ENCODE measurements around the gene SAMM50.

SAMM50 gene

GRCh38 chr22:43969021-43969878, 14.0 kb downstream of the SAMM50 start:
- FAIRE-seq (no peak), DNase-seq (ENCODE audit: insufficient read length) (no peak)
- no peak for TF ChIP-seq POLR2AphosphoS5 (IDR thresholded peaks at IDR 0.05; ENCODE audit: low read depth, low read length)
- TF ChIP-seq POLR2A (IDR thresholded peaks at IDR 0.05; ENCODE audit: low read depth, low read length) = no peak
- TF ChIP-seq TAF1 (IDR thresholded peaks at IDR 0.05; ENCODE audit: borderline replicate concordance, low read depth, low read length) = no peak

- DNase-seq (ENCODE audit: insufficient read length) (no peak), FAIRE-seq (no peak)
- TF ChIP-seq TAF1 (IDR thresholded peaks at IDR 0.05; ENCODE audit: borderline replicate concordance, low read depth, low read length) (no peak), POLR2AphosphoS5 (IDR thresholded peaks at IDR 0.05; ENCODE audit: low read depth, low read length) (no peak), POLR2A (IDR thresholded peaks at IDR 0.05; ENCODE audit: low read depth, low read length) (no peak)
Observed at GRCh38 chr22:43969989-43970755, 14.9 kb downstream of the SAMM50 start.

DNA sequence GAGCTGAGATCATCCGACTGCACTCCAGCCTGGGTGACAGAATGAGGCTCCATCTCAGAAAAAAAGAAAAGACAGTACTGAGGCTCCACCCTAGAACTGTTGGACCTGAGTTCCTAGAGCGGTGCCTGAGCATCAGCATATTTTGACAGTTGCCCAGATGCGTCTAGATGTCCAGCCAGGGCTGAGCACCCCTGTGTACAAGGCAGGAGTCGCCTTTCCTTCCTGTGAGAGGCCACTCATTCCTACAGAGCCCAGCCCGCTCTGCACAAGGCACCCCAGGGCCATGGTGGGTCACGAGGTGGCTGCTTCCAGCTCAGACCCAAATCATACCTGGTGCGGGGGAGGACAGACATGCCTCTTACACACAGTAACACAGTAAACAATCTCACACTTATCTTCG, 15.9 kb downstream of the SAMM50 start:
- FAIRE-seq (no peak), DNase-seq (ENCODE audit: insufficient read length) (no peak)
- TF ChIP-seq TAF1 (IDR thresholded peaks at IDR 0.05; ENCODE audit: borderline replicate concordance, low read depth, low read length) (no peak), POLR2A (IDR thresholded peaks at IDR 0.05; ENCODE audit: low read depth, low read length) (no peak), POLR2AphosphoS5 (IDR thresholded peaks at IDR 0.05; ENCODE audit: low read depth, low read length) (no peak)

DNA sequence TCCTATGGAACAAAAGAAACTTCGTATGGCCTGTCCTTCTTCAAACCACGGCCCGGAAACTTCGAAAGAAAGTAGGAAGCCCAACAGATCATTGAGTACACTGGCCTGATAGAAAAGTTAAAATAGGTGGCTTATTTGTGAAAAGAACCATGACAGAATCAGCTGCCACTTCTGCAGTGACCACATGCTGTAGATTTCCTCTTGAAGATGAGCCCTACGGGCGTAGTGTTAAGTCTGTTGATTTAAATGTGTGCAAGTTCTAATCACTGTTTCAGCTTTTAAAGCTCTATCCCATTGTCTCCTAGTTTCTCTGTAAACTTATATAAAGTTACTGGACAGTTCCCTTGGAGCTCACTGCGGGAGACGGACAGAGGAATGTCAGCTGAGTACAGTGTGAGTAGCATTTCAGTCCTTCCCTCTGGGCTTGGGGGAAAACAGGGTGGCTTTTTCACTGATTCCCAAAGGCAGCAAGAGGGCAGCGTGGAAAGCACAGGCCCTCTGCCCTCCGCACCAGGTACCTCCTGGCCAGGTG, 17.8 kb downstream of the SAMM50 start:
- FAIRE-seq = no peak
- TF ChIP-seq TAF1 (IDR thresholded peaks at IDR 0.05; ENCODE audit: borderline replicate concordance, low read depth, low read length) (no peak), POLR2A (IDR thresholded peaks at IDR 0.05; ENCODE audit: low read depth, low read length) (no peak), POLR2AphosphoS5 (IDR thresholded peaks at IDR 0.05; ENCODE audit: low read depth, low read length) (no peak)
- DNase-seq (ENCODE audit: insufficient read length) = no peak

DNA sequence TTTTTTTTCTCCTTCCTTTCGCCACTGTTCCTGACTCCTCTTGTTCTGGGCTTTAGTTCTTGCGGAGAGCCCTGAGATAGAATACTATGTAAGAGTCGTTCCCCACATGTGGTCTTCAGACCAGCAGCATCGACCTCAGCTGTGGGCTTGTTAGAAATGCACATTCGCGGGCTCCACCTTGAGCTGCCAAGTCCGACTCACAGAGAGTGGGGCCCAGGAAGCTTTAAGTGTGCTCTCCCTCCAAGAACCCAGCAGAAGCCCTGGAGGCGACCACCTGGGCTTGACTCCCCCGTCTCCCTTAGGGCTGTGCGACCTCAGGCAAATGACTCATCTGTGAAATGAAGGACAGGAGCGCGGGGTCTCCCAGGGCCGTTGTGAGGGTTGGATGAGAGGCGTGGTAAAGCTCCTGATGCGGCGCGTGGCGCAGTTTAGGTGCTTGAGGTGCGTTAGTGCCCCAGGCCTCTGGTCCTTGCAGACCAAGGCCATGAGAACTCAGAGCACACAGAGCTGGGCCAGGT, 18.8 kb downstream of the SAMM50 start:
- no peak for TF ChIP-seq POLR2AphosphoS5 (IDR thresholded peaks at IDR 0.05; ENCODE audit: low read depth, low read length)
- no peak for TF ChIP-seq POLR2A (IDR thresholded peaks at IDR 0.05; ENCODE audit: low read depth, low read length)
- TF ChIP-seq TAF1 (IDR thresholded peaks at IDR 0.05; ENCODE audit: borderline replicate concordance, low read depth, low read length) = no peak
- FAIRE-seq (no peak), DNase-seq (ENCODE audit: insufficient read length) (no peak)

DNA sequence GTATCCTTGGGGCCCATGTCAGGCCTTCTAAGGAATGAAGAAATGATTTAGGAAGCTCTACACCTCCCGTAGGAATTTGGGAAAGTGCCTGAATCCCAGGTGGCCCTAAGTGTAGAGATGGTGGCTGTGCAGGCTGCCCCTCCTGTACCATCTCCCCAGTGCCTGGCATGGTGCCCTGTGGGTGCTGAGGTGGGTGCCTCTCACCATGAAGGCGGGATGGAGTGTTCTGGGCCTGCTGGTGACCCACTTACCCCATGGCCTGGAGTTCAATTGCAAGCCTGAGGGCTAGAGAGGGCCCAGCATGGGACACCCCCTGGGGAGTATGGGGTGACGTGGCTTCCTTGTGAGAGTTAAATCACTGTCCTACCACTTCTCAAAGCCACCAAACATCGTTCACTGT, 19.8 kb downstream of the SAMM50 start:
- DNase-seq (ENCODE audit: insufficient read length) (no peak), FAIRE-seq (no peak)
- TF ChIP-seq POLR2A (IDR thresholded peaks at IDR 0.05; ENCODE audit: low read depth, low read length) (no peak), POLR2AphosphoS5 (IDR thresholded peaks at IDR 0.05; ENCODE audit: low read depth, low read length) (no peak), TAF1 (IDR thresholded peaks at IDR 0.05; ENCODE audit: borderline replicate concordance, low read depth, low read length) (no peak)

GRCh38 chr22:43976861-43977795, 21.9 kb downstream of the SAMM50 start:
- TF ChIP-seq TAF1 (IDR thresholded peaks at IDR 0.05; ENCODE audit: borderline replicate concordance, low read depth, low read length) (no peak), POLR2A (IDR thresholded peaks at IDR 0.05; ENCODE audit: low read depth, low read length) (no peak), POLR2AphosphoS5 (IDR thresholded peaks at IDR 0.05; ENCODE audit: low read depth, low read length) (no peak)
- FAIRE-seq = no peak
- DNase-seq (ENCODE audit: insufficient read length) = no peak

DNA sequence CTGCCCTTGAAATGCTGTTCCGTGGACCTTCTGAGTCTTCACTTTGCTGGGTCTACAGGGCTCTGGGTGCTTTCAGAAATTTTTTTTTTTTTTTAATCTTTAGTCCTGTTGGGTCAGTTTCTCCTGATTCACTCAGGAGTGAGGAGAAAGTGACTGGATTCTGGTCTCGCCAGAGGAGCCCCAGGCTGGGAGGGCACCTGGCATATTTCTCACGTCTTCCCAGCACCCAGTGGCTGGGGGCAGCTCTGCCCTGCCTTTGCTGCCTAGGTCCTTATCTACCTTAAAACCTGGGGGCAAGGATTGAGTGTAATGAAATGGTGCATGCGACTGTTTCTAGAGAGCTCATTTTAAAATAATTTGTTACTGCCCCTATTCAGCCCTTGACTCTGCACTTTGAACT, 23.3 kb downstream of the SAMM50 start:
- DNase-seq (ENCODE audit: insufficient read length) (no peak), FAIRE-seq (no peak)
- TF ChIP-seq TAF1 (IDR thresholded peaks at IDR 0.05; ENCODE audit: borderline replicate concordance, low read depth, low read length) (no peak), POLR2AphosphoS5 (IDR thresholded peaks at IDR 0.05; ENCODE audit: low read depth, low read length) (no peak), POLR2A (IDR thresholded peaks at IDR 0.05; ENCODE audit: low read depth, low read length) (no peak)

GRCh38 chr22:43980579-43980978, 25.3 kb downstream of the SAMM50 start:
- TF ChIP-seq POLR2A (IDR thresholded peaks at IDR 0.05; ENCODE audit: low read depth, low read length) (no peak), POLR2AphosphoS5 (IDR thresholded peaks at IDR 0.05; ENCODE audit: low read depth, low read length) (no peak), TAF1 (IDR thresholded peaks at IDR 0.05; ENCODE audit: borderline replicate concordance, low read depth, low read length) (no peak)
- DNase-seq (ENCODE audit: insufficient read length) (no peak), FAIRE-seq (no peak)

GRCh38 chr22:43980996-43981395, 25.8 kb downstream of the SAMM50 start:
- DNase-seq (ENCODE audit: insufficient read length) (no peak), FAIRE-seq (no peak)
- no peak for TF ChIP-seq TAF1 (IDR thresholded peaks at IDR 0.05; ENCODE audit: borderline replicate concordance, low read depth, low read length)
- no peak for TF ChIP-seq POLR2A (IDR thresholded peaks at IDR 0.05; ENCODE audit: low read depth, low read length)
- no peak for TF ChIP-seq POLR2AphosphoS5 (IDR thresholded peaks at IDR 0.05; ENCODE audit: low read depth, low read length)
